H1 (cell line): ENCODE measurements around the gene SLC12A4. TPM values are rescaled to one million over a fixed set of nuclear protein-coding genes. Genes with fewer than 3 reads are reported as not detected.

ENCODE experiments used
- CHD2 ChIP-seq: IDR thresholded peaks from 2 replicates; pipeline ENCODE4 v1.6.1; 2012; ENCODE audit warnings: low read length, improper control_type of control experiment
- NRF1 ChIP-seq: IDR thresholded peaks from 2 replicates; pipeline ENCODE4 v1.6.1; 2011; ENCODE audit warnings: mild to moderate bottlenecking, low read depth, low read length, improper control_type of control experiment
- RAD21 ChIP-seq, 2 experiments: IDR thresholded peaks in 1 of 2; conservative IDR thresholded peaks in 1 of 2; 2 replicates each; pipeline ENCODE4 v1.6.1; 2011; ENCODE audit warnings: low read depth in 2 of 2, low read length in 2 of 2, improper control_type of control experiment in 1 of 2, inconsistent platforms in 1 of 2, mild to moderate bottlenecking in 1 of 2, moderate library complexity in 1 of 2
- SIN3A ChIP-seq, 2 experiments: IDR thresholded peaks in 1 of 2; conservative IDR thresholded peaks in 1 of 2; 2 replicates each; pipeline ENCODE4 v1.6.1; 2011 to 2012; ENCODE audit warnings: low read length in 2 of 2, improper control_type of control experiment in 1 of 2, low read depth in 1 of 2, mild to moderate bottlenecking in 1 of 2
- TAF7 ChIP-seq: optimal IDR thresholded peaks from 2 replicates; pipeline ENCODE3; 2011; ENCODE audit warnings: low read depth, mild to moderate bottlenecking, inconsistent platforms, low read length, moderate library complexity, borderline replicate concordance
- polyA plus RNA-seq, 7 experiments: library from polyadenylated mRNA; depleted of rRNA in 3 of 7; stranded (reverse) in 5 of 7; unstranded in 2 of 7; fragments of >200 nt in 5 of 7; fragments of 200-250 nt in 2 of 7; gene quantifications; 1 replicate in 5 of 7; 2 replicates in 1 of 7; 4 replicates in 1 of 7; pipeline versions ENCODE4 v1.2.1 to v1.2.3, GENCODE V29; 2011 to 2013; ENCODE audit warnings: missing spikeins in 2 of 7, mixed read lengths in 2 of 7
- total RNA-seq: library from RNA; stranded (reverse); fragmentation: NEBNext Ultra II Directional; extraction: Animal tissue kit (Norgen Biotek cat#: 25700); gene quantifications from 2 replicates; pipeline ENCODE4 v1.2.1, GENCODE V29; 2021
- TF ChIP-seq, protein P1 (sequence below): IDR thresholded peaks from 2 replicates; pipeline ENCODE4 v1.6.1; 2012; ENCODE audit warnings: inconsistent platforms
- TF ChIP-seq, protein P2 (sequence below): IDR thresholded peaks from 2 replicates; pipeline ENCODE4 v1.6.1; 2011; ENCODE audit warnings: low read depth, mild to moderate bottlenecking, low read length; ENCODE audit not compliant: insufficient read depth

SLC12A4 gene
- total and polyA plus RNA-seq, 2 of the 8 experiments (the other 6 are each of a cell fraction or from before 2014, with no cell fraction given): 41.3 to 49.3 TPM

DNA sequence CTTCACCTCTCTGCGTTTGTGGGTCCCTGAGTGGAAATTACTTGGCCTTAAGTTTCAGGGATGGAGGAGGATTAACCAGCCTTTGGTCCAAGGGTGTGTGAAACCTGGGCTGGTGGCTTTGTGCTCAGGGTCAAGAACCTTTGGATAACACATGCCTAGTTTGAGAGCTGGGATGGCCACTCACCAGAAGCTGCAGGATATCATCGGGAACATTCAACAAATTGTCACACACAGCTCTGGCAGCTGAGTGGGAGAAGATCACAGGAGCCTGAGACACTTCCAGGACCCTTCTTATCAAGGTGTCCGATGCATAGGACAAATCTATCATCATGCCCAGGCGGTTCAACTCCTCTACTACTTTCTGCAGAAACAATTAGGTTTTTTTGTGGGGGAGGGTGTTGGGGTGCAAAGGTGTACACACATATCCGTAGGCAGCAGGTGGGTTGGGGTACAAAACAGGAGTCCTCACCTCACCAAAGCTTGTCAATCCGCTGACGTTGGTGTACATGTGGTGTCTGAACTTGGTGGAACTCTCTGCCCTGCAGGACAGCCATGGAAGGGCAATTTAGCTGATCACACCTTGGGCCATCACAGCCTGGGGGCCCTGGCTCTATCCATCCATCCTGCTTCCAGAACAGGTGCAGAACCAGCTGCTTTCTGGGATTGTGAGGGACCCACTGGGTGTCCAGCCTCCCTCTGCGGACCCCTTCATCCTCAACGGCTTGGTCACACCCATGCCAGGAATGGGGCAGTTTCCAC is 9.2 kb upstream of the SLC12A4 start (continued):
- TF ChIP-seq TAF7 (no peak), CHD2 (no peak), RAD21 (IDR thresholded peaks at IDR 0.05 in 1 of 2, conservative IDR thresholded peaks at IDR 0.05 in 1 of 2; ENCODE audit: low read depth in 2 of 2, low read length in 2 of 2) (no peak), SIN3A (conservative IDR thresholded peaks at IDR 0.05 in 1 of 2, IDR thresholded peaks at IDR 0.05 in 1 of 2; ENCODE audit: low read depth in 1 of 2, low read length in 2 of 2) (no peak), NRF1 (no peak)
- TF ChIP-seq, protein P1, sequence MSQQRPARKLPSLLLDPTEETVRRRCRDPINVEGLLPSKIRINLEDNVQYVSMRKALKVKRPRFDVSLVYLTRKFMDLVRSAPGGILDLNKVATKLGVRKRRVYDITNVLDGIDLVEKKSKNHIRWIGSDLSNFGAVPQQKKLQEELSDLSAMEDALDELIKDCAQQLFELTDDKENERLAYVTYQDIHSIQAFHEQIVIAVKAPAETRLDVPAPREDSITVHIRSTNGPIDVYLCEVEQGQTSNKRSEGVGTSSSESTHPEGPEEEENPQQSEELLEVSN: no peak
- TF ChIP-seq, protein P2, sequence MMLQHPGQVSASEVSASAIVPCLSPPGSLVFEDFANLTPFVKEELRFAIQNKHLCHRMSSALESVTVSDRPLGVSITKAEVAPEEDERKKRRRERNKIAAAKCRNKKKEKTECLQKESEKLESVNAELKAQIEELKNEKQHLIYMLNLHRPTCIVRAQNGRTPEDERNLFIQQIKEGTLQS: no peak
